PC-3 (cell line): ENCODE data around the gene TEDDM1. TPM values are rescaled to one million over a fixed set of nuclear protein-coding genes. Genes with fewer than 3 reads are reported as not detected.

Source experiments
- ATAC-seq: fragments of 200-7000 bp; cut with Tn5 transposase; 2 replicates; pipeline ENCODE4 v1.9.1; 2020; ENCODE audit warnings: mild to moderate bottlenecking, moderate library complexity
- BruUV-seq: library from RNA; stranded (reverse); fragments of 400-500 nt; replicated peaks from 2 replicates; lab custom pipeline; 2021; lab: Mats Ljungman, UMichigan
- CTCF ChIA-PET: fragments of 300-600 bp; sonication (Branson Sonifier 250); formaldehyde crosslinking; loops from one replicate; lab custom pipeline; 2022; ENCODE audit warnings: antibody characterized with exemption; lab: Charles Lee
- POLR2A ChIA-PET: fragments of 300-600 bp; sonication (Branson Sonifier 250); formaldehyde crosslinking; loops from one replicate; lab custom pipeline; 2022; ENCODE audit warnings: antibody characterized with exemption; ENCODE audit not compliant: unreplicated experiment; lab: Charles Lee
- DNase-seq: peaks from one replicate; pipeline ENCODE4 v3.0.0-alpha.2; 2015
- H2AFZ ChIP-seq: fragments of 300-600 bp; sonication (generic); 2 replicates; pipeline ENCODE4 v1.6.0; 2016; ENCODE audit warnings: antibody characterized with exemption, low read length
- H3F3A ChIP-seq: fragments of 300-600 bp; sonication (generic); one replicate; pipeline ENCODE4 v1.6.0; 2017; ENCODE audit warnings: antibody characterized with exemption, low read length, control low read depth, mild to moderate bottlenecking; ENCODE audit not compliant: unreplicated experiment
- H3K27ac ChIP-seq: fragments of 300-600 bp; sonication (generic); 2 replicates; pipeline ENCODE4 v1.5.1; 2016; ENCODE audit warnings: mild to moderate bottlenecking, low read length
- H3K27me3 ChIP-seq: fragments of 300-600 bp; sonication (generic); 2 replicates; pipeline ENCODE4 v1.6.1; 2016; ENCODE audit warnings: low read length, mixed read lengths
- H3K36me3 ChIP-seq: fragments of 300-600 bp; sonication (generic); 2 replicates; pipeline ENCODE4 v1.6.1; 2016; ENCODE audit warnings: low read depth, mixed run types, low read length, mixed read lengths
- H3K4me1 ChIP-seq: fragments of 300-600 bp; sonication (generic); 2 replicates; pipeline ENCODE4 v1.5.1; 2016; ENCODE audit warnings: low read length; ENCODE audit not compliant: insufficient read depth
- H3K4me2 ChIP-seq: fragments of 300-600 bp; sonication (generic); 2 replicates; pipeline ENCODE4 v1.6.0; 2016; ENCODE audit warnings: low read length
- H3K4me3 ChIP-seq: fragments of 300-600 bp; sonication (generic); 2 replicates; pipeline ENCODE4 v1.5.1; 2016; ENCODE audit warnings: mild to moderate bottlenecking, low read length, mixed read lengths
- H3K79me2 ChIP-seq: fragments of 300-600 bp; sonication (generic); 2 replicates; pipeline ENCODE4 v1.6.1; 2017; ENCODE audit warnings: low read length, mixed read lengths
- H3K9ac ChIP-seq: fragments of 300-600 bp; sonication (generic); 2 replicates; pipeline ENCODE4 v1.6.0; 2016; ENCODE audit warnings: mild to moderate bottlenecking, low read length
- H3K9me2 ChIP-seq: fragments of 300-600 bp; sonication (generic); replicated peaks from 2 replicates; pipeline ENCODE4 v1.6.1; 2016; ENCODE audit warnings: mixed run types, low read length, mixed read lengths
- H3K9me3 ChIP-seq: fragments of 300-600 bp; sonication (generic); 2 replicates; pipeline ENCODE4 v1.6.1; 2016; ENCODE audit warnings: low read length, mixed read lengths
- H4K20me1 ChIP-seq: fragments of 300-600 bp; sonication (generic); 2 replicates; pipeline ENCODE4 v1.6.1; 2016; ENCODE audit warnings: low read length, mixed read lengths
- EZH2 ChIP-seq: fragments of 300-600 bp; sonication (generic); IDR thresholded peaks from one replicate; pipeline ENCODE4 v1.6.1; 2017; ENCODE audit warnings: antibody characterized with exemption, mild to moderate bottlenecking, low read length; ENCODE audit not compliant: unreplicated experiment
- EZH2phosphoT487 ChIP-seq: fragments of 300-600 bp; sonication (generic); IDR thresholded peaks from 2 replicates; pipeline ENCODE4 v1.6.1; 2018; ENCODE audit warnings: mild to moderate bottlenecking, antibody characterized with exemption, low read length, borderline replicate concordance
- intact Hi-C: fragments of 100-400 bp; cut with micrococcal nuclease; formaldehyde crosslinking; loops from 2 replicates; pipeline ENCODE4 v1.9.0; 2023
- total RNA-seq: library from RNA; depleted of rRNA; stranded (reverse); fragments of >200 nt; gene quantifications from 2 replicates; pipeline ENCODE4 v1.2.3, GENCODE V29; 2014
- TF ChIP-seq, protein P1 (sequence below): fragments of 300-600 bp; sonication (generic); conservative IDR thresholded peaks from 2 replicates; pipeline ENCODE4 v1.5.1; 2017; ENCODE audit warnings: antibody characterized with exemption, low read depth, mild to moderate bottlenecking, low read length

The TEDDM1 gene
- total RNA-seq, 1 experiment from 2014 or later: not detected

DNA sequence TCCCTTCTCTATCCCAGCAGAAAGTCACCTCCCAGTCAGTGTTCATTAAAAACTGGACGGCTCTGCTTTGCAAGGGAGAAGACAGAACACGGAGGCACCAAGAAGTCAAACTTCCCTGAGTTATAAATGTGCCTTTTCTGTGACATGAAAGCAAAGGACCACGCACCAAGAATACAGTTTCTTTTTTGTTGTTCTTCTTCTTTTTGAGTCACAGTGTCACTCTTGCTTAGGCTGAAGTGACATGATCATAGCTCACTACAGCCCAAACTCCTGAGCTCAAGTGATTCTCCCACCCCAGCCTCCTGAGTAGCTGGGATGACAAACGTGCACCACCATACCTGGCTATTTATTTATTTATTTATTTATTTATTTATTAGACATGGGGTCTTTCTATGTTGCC, 31.6 kb downstream of the TEDDM1 start:
- ATAC-seq (no peak), DNase-seq (no peak)
- Histone ChIP-seq H3K27me3 (no peaks in the 10 kb centered on the region), H3K27ac (no peak overlapping the region), H4K20me1 (no peaks in the 10 kb centered on the region), H3K4me2 (no peak overlapping the region), H3K4me1 (no peaks in the 10 kb centered on the region), H3K79me2 (no peaks in the 10 kb centered on the region), H3K9me2 (no peaks in the 10 kb centered on the region), H3K36me3 (no peaks in the 10 kb centered on the region), H3F3A (no peaks in the 10 kb centered on the region), H3K9ac (no peak overlapping the region), H3K4me3 (no peak overlapping the region), H3K9me3 (no peaks in the 10 kb centered on the region), H2AFZ (no peak overlapping the region)
- POLR2A ChIA-PET: no interaction called here
- TF ChIP-seq EZH2phosphoT487 (no peak), EZH2 (no peak)
- TF ChIP-seq, protein P1, sequence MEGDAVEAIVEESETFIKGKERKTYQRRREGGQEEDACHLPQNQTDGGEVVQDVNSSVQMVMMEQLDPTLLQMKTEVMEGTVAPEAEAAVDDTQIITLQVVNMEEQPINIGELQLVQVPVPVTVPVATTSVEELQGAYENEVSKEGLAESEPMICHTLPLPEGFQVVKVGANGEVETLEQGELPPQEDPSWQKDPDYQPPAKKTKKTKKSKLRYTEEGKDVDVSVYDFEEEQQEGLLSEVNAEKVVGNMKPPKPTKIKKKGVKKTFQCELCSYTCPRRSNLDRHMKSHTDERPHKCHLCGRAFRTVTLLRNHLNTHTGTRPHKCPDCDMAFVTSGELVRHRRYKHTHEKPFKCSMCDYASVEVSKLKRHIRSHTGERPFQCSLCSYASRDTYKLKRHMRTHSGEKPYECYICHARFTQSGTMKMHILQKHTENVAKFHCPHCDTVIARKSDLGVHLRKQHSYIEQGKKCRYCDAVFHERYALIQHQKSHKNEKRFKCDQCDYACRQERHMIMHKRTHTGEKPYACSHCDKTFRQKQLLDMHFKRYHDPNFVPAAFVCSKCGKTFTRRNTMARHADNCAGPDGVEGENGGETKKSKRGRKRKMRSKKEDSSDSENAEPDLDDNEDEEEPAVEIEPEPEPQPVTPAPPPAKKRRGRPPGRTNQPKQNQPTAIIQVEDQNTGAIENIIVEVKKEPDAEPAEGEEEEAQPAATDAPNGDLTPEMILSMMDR: no peak
- intact Hi-C loops: no loop called here
- CTCF ChIA-PET: no interaction called here
- BruUV-seq: no TSS peak

DNA sequence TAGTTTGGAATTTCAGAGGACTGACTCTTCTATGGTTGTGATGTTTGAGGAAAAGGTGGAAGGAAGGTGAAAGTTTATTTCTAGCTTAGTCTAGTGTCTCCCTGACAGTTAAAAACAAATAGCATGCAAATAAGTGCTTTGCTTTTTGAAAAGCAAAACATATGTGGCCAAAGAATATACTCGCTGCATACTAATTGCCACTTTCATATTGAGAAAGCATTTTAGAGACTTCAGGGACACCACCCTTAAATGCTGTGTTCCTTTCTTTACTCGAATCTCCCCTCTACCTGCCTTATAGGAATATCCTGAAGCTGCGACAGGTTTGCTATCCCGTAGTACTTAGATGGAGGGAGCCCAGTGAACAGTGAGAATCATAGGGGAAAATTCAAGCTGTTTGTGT, 32.1 kb downstream of the TEDDM1 start:
- TF ChIP-seq EZH2phosphoT487 (no peak), EZH2 (no peak)
- TF ChIP-seq, protein P1: no peak
- no peaks in the 10 kb centered on the region for H3K4me1 ChIP-seq
- H3K9ac ChIP-seq: no peak overlapping the region
- no TSS peak for BruUV-seq
- H3K9me3 ChIP-seq: no peaks in the 10 kb centered on the region
- no peak overlapping the region for H3K27ac ChIP-seq
- intact Hi-C loops: no loop called here
- H3F3A ChIP-seq: no peaks in the 10 kb centered on the region
- H3K4me3 ChIP-seq: no peak overlapping the region
- no peaks in the 10 kb centered on the region for H3K9me2 ChIP-seq
- no peak overlapping the region for H2AFZ ChIP-seq
- ChIA-PET POLR2A (no interaction called here), CTCF (no interaction called here)
- no peak for ATAC-seq
- no peaks in the 10 kb centered on the region for H4K20me1 ChIP-seq
- no peak for DNase-seq
- no peaks in the 10 kb centered on the region for H3K79me2 ChIP-seq
- H3K4me2 ChIP-seq: no peak overlapping the region
- no peaks in the 10 kb centered on the region for H3K27me3 ChIP-seq
- no peaks in the 10 kb centered on the region for H3K36me3 ChIP-seq

DNA sequence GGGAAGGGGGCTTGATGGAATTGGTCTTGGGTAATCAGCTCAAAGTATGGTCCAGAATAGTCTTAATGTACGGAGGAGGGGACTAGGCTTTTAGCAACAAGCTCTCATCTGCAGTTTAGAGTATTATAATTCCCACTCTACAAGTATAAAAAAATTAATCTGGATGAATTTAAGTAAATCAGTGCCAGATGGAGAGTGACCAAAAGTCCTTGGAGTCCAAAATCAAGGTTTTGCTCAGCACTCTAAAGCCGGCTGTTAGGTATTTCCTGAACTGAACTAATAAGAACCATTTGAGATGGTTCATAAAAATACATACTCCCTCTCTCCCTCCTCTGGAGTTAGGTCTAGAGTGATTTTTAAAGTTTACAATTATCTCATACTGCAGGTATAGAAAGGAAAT, 32.5 kb downstream of the TEDDM1 start:
- CTCF ChIA-PET: no interaction called here

More for the DNA sequence above, 32.5 kb downstream of the TEDDM1 start:
- H3K4me3 ChIP-seq: no peak overlapping the region
- no peak overlapping the region for H2AFZ ChIP-seq
- BruUV-seq: no TSS peak
- POLR2A ChIA-PET: no interaction called here
- no peaks in the 10 kb centered on the region for H3F3A ChIP-seq
- no peaks in the 10 kb centered on the region for H3K79me2 ChIP-seq
- H3K9me3 ChIP-seq: no peaks in the 10 kb centered on the region
- no peak overlapping the region for H3K9ac ChIP-seq
- ATAC-seq (no peak), DNase-seq (no peak)
- no peaks in the 10 kb centered on the region for H3K27me3 ChIP-seq
- H3K36me3 ChIP-seq: no peaks in the 10 kb centered on the region
- H3K4me1 ChIP-seq: no peaks in the 10 kb centered on the region
- TF ChIP-seq, protein P1: no peak
- no peak for TF ChIP-seq EZH2phosphoT487
- TF ChIP-seq EZH2: no peak
- no peaks in the 10 kb centered on the region for H3K9me2 ChIP-seq
- no peak overlapping the region for H3K4me2 ChIP-seq
- intact Hi-C loops: no loop called here
- H3K27ac ChIP-seq: no peak overlapping the region
- no peaks in the 10 kb centered on the region for H4K20me1 ChIP-seq
